ENCODE data around the gene CTTN. TPM values are rescaled to one million over a fixed set of nuclear protein-coding genes. Genes with fewer than 3 reads are reported as not detected.

The CTTN gene
- total RNA-seq, 2 experiments from 2014 or later, result 40.9 to 41.1 TPM

DNA sequence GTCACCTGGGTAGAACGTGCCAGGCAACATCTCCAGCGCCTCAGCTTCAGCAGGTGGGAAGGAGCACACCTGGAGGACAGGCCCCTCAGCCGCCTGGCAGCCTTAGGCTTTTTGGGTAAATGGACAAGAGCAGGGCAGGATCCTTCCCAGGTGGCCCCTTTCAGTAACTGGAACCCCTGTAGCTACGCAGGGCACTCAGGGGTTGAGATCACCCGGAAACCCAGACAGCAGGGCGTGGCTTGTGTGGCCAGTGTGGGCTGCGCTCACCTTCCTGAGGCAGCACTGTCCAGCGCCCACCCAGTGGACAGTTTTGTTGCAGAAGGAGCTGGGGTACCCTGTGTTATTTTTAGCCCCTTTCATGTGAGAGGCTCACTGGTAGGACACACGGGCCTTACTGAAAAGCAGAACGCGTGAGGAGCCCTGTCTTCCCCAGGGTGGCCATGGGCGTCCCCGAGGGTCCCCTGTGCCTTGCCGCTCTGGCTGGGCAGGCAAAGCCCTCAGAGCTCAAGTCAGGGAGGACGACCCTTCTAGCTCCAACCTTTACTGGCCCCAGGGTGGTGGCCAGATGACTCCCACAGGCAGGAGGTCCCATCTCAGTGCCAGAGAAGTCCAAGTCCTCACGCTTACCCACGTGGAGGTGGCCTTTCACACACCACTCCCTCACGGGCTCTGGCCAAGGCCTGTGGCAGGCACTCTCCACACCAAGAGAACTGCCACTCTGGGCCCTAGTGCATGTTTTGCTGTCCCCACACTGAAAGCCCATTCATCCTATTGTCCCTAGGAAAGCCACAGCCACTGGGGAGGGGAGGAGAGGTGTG is 75.8 kb downstream of the CTTN start:
- intact Hi-C loops (cut with DNase I, micrococcal nuclease), result no loop called here
- CTCF ChIA-PET, result no interaction called here
- ATAC-seq, result no peak
- Mint-ChIP-seq H3K9me3 (ENCODE audit: low read depth) (no peaks in the 10 kb centered on the region), H3K4me1 (no peaks in the 10 kb centered on the region), H3K36me3 (ENCODE audit: low read depth) (no peaks in the 10 kb centered on the region), H3K4me3 (no peak overlapping the region), H3K27me3 (no peaks in the 10 kb centered on the region), H3K27ac (no peak overlapping the region)
- no peak for DNase-seq
- POLR2A ChIA-PET, result no interaction called here

DNA sequence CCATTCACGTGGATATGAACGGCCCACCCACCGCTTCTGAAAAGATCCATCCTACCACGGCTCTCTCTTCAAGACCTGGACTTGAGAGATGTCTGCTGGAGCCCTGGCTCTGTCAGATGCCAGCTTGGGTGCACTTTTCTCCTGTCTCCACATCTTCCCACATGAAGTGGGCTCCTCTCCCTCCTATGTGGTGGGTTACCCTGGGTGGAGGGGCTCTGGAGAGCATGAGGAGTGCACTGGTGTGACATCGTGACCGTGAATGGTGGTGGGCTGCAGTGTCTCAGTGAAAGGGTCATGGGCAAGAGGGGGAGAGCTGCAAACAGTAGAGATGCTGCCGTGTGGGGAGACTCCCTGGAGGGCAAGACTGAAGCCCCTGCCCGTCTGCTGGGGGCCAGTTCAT is 76.4 kb downstream of the CTTN start:
- Mint-ChIP-seq H3K9me3 (ENCODE audit: low read depth) (no peaks in the 10 kb centered on the region), H3K36me3 (ENCODE audit: low read depth) (no peaks in the 10 kb centered on the region), H3K4me1 (no peaks in the 10 kb centered on the region), H3K27me3 (no peaks in the 10 kb centered on the region), H3K4me3 (no peak overlapping the region), H3K27ac (no peak overlapping the region)
- intact Hi-C loops (cut with DNase I, micrococcal nuclease), result no loop called here
- CTCF ChIA-PET, result no interaction called here
- ATAC-seq (no peak), DNase-seq (no peak)
- POLR2A ChIA-PET, result no interaction called here

DNA sequence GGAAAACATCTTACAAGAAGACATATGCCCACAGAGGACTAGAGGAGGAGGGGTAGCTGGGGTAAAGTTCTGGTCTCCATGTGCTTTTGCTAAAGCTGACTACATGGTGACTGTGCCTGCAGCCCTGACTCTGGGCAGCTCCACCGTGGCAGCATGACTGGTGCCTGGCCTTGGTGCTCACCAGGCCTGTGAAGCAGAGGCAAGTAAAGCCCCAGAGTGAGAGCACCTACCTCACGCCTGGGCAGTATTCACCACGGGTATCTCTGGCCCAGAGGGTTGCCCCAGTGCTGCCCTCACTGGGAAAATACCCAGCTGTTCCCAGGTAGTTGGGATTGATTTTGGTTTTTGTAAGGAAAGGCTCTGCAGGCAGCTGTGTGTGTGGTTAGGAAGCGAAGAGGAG is 78.3 kb downstream of the CTTN start:
- no peak for DNase-seq
- ATAC-seq, result no peak
- no peaks in the 10 kb centered on the region for H3K9me3 Mint-ChIP-seq (ENCODE audit: low read depth)
- intact Hi-C loops (cut with DNase I, micrococcal nuclease), result no loop called here
- no peak overlapping the region for H3K27ac Mint-ChIP-seq
- H3K36me3 Mint-ChIP-seq (ENCODE audit: low read depth), result no peaks in the 10 kb centered on the region
- ChIA-PET POLR2A (no interaction called here), CTCF (interaction anchor here (0.6 to 1.4 kb wide), 2 partner anchors 9 to 16 kb away, joined by 3 to 4 read pairs; no protein-coding TSS in a partner anchor)
- no peaks in the 10 kb centered on the region for H3K4me1 Mint-ChIP-seq
- H3K27me3 Mint-ChIP-seq, result no peaks in the 10 kb centered on the region
- no peak overlapping the region for H3K4me3 Mint-ChIP-seq

DNA sequence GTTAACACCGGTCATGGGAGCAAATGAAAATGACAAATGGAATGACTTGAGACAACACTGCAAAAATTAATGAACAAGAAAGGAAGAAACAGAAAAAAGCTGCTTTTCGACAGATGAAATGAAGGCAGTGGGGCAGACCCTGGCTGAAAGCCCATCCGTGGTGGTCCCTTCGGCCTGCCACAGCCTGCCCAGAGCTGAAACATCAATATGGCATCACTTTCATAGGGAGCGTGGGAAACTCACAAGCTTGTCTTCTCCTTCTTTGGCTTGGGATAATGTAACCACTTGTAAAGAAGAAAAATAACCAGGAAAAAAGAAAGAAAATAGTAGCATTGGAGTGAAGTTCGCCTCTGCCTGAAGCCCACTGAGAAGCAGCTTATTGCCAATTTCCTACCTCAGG is 78.8 kb downstream of the CTTN start:
- Mint-ChIP-seq H3K36me3 (ENCODE audit: low read depth) (no peaks in the 10 kb centered on the region), H3K27me3 (no peaks in the 10 kb centered on the region), H3K9me3 (ENCODE audit: low read depth) (no peaks in the 10 kb centered on the region), H3K4me1 (no peaks in the 10 kb centered on the region), H3K27ac (no peak overlapping the region), H3K4me3 (no peak overlapping the region)
- ChIA-PET CTCF (interaction anchor here (1.4 kb wide), 1 partner anchor 9 kb away, joined by 4 read pairs; no protein-coding TSS in a partner anchor), POLR2A (no interaction called here)
- intact Hi-C loops (cut with DNase I, micrococcal nuclease), result no loop called here
- DNase-seq (no peak), ATAC-seq (no peak)

DNA sequence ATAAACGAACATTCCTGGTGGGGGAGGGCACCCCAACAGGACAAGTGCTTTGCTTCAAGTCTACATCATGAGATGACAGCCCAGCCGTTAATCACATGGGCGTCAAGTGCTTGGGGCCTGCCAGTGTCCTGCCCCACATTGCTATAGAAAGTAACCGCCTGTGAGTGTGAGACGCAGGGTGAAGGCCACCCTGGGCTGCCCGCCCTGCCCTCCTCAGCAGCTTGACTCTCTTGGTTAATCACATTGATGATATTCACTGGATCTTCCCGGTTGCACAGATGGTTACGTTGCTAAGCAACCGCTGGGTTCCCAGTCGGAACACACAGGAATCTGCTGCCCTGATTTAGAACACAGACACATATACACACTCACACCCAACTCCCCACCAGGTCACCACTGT is 79.3 kb downstream of the CTTN start:
- DNase-seq (no peak), ATAC-seq (no peak)
- CTCF ChIA-PET, result interaction anchor here (1.4 kb wide), 1 partner anchor 10 kb away, joined by 4 read pairs; no protein-coding TSS in a partner anchor
- H3K27me3 Mint-ChIP-seq, result no peaks in the 10 kb centered on the region
- H3K36me3 Mint-ChIP-seq (ENCODE audit: low read depth), result no peaks in the 10 kb centered on the region
- intact Hi-C loops (cut with DNase I, micrococcal nuclease), result no loop called here
- H3K4me3 Mint-ChIP-seq, result no peak overlapping the region
- POLR2A ChIA-PET, result no interaction called here
- H3K27ac Mint-ChIP-seq, result no peak overlapping the region
- H3K4me1 Mint-ChIP-seq, result no peaks in the 10 kb centered on the region
- H3K9me3 Mint-ChIP-seq (ENCODE audit: low read depth), result no peaks in the 10 kb centered on the region

DNA sequence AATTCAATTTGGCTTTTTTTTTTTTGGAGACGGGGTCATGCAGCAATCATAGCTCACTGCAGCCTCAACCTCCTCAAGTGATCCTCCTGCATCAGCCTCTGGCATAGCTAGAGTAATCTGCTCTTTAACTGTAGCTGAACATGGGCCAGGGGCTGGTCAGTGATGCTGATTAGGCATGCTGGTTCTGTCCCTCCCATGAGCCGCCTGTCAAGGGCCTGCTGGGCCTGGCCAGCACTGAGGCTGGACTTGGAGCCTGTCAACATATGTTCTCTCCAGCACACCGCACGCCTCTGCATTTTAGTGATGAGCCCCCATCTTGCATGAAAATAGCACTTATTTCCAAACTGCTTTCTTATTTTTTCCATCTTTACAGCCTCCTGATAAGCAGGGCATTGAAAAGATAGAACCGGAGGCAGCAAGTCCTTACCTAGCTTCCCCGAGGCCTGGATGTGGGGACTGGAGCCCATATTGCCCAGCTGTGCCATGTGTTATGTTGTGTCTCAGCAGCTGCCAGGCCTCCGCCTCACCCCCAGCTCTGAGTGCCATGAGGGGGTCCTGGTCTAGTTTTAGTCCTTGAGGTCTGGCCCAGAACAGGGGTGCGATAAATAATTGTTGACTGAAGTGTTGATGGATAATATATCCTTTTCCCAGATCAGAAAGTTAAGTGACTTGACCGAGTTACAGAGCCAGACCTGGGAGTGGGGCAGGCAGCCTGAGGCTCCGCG is 80.0 kb downstream of the CTTN start:
- ChIA-PET CTCF (interaction anchor here (1.4 kb wide), 1 partner anchor 10 kb away, joined by 4 read pairs; no protein-coding TSS in a partner anchor), POLR2A (no interaction called here)
- no peak overlapping the region for H3K4me3 Mint-ChIP-seq
- DNase-seq (no peak), ATAC-seq (no peak)
- H3K27ac Mint-ChIP-seq, result no peak overlapping the region
- no peaks in the 10 kb centered on the region for H3K36me3 Mint-ChIP-seq (ENCODE audit: low read depth)
- no peaks in the 10 kb centered on the region for H3K4me1 Mint-ChIP-seq
- no peaks in the 10 kb centered on the region for H3K27me3 Mint-ChIP-seq
- intact Hi-C loops (cut with DNase I, micrococcal nuclease), result no loop called here
- H3K9me3 Mint-ChIP-seq (ENCODE audit: low read depth), result no peaks in the 10 kb centered on the region

DNA sequence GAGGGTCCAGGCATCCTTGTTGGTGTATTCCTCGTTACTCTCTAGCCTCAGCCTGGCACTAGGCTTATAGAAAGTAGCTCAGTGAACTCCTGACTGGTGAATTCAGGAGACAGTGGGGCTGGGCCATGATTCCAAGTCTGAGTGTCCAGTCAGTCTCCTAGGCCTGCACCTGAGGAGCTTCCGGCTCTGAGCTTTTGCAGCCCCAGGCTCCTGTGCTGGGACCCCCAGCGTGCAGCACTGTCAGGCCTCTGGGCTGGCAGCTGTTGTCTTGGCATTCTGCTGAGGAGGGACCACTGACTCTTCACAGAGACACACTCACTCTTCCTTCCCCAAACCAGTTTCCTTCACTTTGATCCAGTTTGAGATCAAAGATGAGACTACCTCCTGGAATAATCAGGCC is 82.4 kb downstream of the CTTN start:
- POLR2A ChIA-PET, result interaction anchor here (0.5 kb wide), 1 partner anchor 110 kb away, joined by 4 read pairs; no protein-coding TSS in a partner anchor
- ATAC-seq (no peak), DNase-seq (no peak)
- intact Hi-C loops (cut with DNase I, micrococcal nuclease), result no loop called here
- H3K27me3 Mint-ChIP-seq, result no peaks in the 10 kb centered on the region
- no peaks in the 10 kb centered on the region for H3K4me1 Mint-ChIP-seq
- H3K36me3 Mint-ChIP-seq (ENCODE audit: low read depth), result no peaks in the 10 kb centered on the region
- H3K27ac Mint-ChIP-seq, result no peak overlapping the region
- CTCF ChIA-PET, result interaction anchor here (0.7 to 1.1 kb wide), 2 partner anchors 14 to 16 kb away, joined by 3 read pairs; no protein-coding TSS in a partner anchor
- no peak overlapping the region for H3K4me3 Mint-ChIP-seq
- no peaks in the 10 kb centered on the region for H3K9me3 Mint-ChIP-seq (ENCODE audit: low read depth)

DNA sequence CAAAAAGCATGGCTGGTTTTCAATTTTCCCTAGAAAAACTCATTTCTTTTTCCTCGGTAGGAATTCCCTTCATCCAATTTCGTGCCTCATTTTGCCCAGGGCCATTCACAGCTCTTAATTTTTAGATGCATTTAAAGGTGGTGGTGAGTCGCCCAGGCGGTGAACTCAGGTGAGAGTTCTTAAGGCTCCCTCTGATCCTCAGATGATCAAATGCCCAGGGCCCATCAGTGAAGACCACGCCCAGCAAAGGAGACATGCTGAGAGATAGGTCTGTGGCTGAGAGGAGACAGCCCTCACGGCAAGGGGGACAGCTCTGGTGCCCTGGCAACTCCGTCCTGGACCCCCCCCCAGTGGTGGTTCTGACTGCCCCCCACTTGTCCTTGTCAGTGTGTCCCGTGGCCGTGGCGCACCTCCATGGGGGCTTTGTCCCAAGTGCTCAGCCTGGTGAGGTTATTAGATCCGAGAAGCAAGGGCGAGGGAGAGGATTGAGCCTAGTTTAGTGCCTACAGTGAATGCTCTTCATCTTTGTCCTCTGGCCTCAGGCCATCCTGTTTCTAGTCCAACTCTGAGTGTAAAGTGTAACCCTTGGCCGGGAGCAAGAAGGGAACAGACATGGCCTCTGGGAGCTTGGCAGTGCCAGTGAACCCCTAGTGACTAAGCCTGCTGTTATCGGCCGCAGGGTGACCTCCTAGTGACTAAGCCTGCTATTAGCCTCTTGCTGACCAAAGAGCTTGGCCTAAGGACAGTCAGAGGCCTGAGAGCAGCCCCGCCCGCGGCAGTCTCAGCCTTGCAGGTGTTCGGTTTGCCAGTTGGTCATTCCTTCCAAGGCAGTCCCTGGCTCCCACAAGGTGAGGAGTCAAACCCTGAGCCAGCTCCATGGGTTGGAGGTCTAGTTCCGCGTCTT is 83.5 kb downstream of the CTTN start:
- Mint-ChIP-seq H3K27me3 (no peaks in the 10 kb centered on the region), H3K4me1 (no peaks in the 10 kb centered on the region), H3K36me3 (ENCODE audit: low read depth) (no peaks in the 10 kb centered on the region), H3K9me3 (ENCODE audit: low read depth) (no peaks in the 10 kb centered on the region), H3K4me3 (no peak overlapping the region), H3K27ac (no peak overlapping the region)
- intact Hi-C loops (cut with DNase I, micrococcal nuclease), result no loop called here
- ATAC-seq (no peak), DNase-seq (no peak)
- CTCF ChIA-PET, result interaction anchor here (0.5 to 0.7 kb wide), 2 partner anchors 311 to 1539 kb away, joined by 3 read pairs; no protein-coding TSS in a partner anchor
- POLR2A ChIA-PET, result no interaction called here

DNA sequence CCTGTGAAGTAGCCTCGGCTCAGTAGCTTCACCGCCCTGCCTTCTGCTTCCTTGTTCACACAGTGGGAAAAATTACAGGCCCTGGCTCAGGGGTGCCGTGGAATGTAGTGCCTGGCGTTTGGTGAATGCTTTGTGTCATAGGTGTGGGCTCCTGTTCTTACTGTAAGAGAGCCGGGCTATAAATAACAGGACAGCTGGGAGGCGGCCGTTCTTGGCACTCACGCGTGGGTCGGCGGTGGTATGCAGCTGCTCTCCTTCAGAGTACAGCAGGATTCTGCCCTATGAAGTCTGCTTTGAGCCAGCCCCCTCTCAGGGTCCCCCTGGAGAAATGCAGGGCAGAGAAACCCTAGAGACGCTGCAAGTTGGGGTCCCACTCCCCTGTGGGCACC is 84.2 kb downstream of the CTTN start:
- no peak overlapping the region for H3K4me3 Mint-ChIP-seq
- intact Hi-C loops (cut with DNase I, micrococcal nuclease), result no loop called here
- H3K27me3 Mint-ChIP-seq, result no peaks in the 10 kb centered on the region
- H3K27ac Mint-ChIP-seq, result no peak overlapping the region
- no peaks in the 10 kb centered on the region for H3K9me3 Mint-ChIP-seq (ENCODE audit: low read depth)
- POLR2A ChIA-PET, result no interaction called here
- H3K4me1 Mint-ChIP-seq, result no peaks in the 10 kb centered on the region
- DNase-seq (no peak), ATAC-seq (no peak)
- no peaks in the 10 kb centered on the region for H3K36me3 Mint-ChIP-seq (ENCODE audit: low read depth)
- CTCF ChIA-PET, result interaction anchor here (0.5 to 0.7 kb wide), 2 partner anchors 311 to 1540 kb away, joined by 3 read pairs; no protein-coding TSS in a partner anchor

DNA sequence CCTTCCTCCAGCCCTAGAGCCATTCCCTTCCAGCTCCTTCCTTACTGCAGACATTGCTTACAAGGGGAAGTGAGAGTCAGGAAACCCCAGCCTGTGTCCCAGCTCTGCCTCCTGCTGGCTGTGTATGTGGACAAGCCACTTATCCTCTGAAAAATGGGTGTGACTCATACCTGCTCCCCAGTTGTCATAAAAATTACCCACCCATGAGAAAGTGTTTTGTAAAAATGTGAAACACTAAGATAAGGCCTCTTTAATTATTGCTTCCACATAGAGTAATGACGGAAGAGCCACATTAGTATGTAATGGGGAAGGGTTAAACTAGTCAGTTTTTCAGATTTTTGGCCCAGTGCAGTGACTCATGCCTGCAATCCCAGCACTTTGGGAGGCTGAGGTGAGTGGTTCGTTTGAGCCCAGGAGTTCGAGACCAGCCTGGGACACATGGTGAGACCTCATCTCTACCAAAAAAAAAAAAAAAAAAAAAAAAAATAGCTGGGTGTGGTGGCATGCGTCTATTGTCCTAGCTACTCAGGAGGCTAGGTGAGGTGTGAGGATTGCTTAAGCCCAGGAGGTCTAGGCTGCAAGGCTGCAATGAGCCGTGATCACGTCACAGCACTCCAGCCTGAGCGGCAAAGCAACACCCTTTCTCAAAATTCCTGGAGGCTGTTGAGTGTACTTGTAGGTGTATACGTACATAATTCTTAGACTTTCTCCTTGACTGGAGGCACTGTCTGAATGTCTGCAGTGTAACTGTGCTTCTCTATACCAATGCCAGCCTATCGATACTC is 84.9 kb downstream of the CTTN start:
- ChIA-PET CTCF (no interaction called here), POLR2A (no interaction called here)
- H3K27ac Mint-ChIP-seq, result no peak overlapping the region
- intact Hi-C loops (cut with DNase I, micrococcal nuclease), result no loop called here
- ATAC-seq, result no peak
- no peaks in the 10 kb centered on the region for H3K27me3 Mint-ChIP-seq
- H3K4me1 Mint-ChIP-seq, result no peaks in the 10 kb centered on the region
- no peaks in the 10 kb centered on the region for H3K36me3 Mint-ChIP-seq (ENCODE audit: low read depth)
- no peak for DNase-seq
- no peak overlapping the region for H3K4me3 Mint-ChIP-seq
- no peaks in the 10 kb centered on the region for H3K9me3 Mint-ChIP-seq (ENCODE audit: low read depth)

DNA sequence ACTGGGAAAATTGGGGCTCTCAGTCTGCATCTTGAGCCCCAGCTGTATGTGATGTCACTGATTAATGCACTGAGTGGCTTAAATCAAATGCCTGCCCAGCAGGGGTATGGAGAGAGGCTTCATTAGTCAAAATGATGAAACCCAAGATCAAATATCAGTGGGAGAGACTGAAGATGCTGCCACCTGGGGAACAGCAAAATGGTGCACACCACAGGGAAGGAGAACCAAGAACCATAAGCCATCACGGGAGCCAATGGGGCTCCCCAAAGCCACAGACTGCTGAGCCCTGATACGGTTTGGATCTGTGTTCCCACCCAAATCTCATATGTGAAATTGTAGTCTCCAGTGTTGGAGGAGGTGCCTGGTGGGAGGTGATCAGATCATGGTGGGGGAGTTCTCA is 85.6 kb downstream of the CTTN start:
- H3K4me1 Mint-ChIP-seq, result no peaks in the 10 kb centered on the region
- intact Hi-C loops (cut with DNase I, micrococcal nuclease), result no loop called here
- CTCF ChIA-PET, result no interaction called here
- POLR2A ChIA-PET, result no interaction called here
- ATAC-seq (no peak), DNase-seq (no peak)
- H3K36me3 Mint-ChIP-seq (ENCODE audit: low read depth), result no peaks in the 10 kb centered on the region
- no peaks in the 10 kb centered on the region for H3K9me3 Mint-ChIP-seq (ENCODE audit: low read depth)
- H3K27ac Mint-ChIP-seq, result no peak overlapping the region
- H3K27me3 Mint-ChIP-seq, result no peaks in the 10 kb centered on the region
- H3K4me3 Mint-ChIP-seq, result no peak overlapping the region

Measured in activated CD4-positive, alpha-beta T cell treated with anti-CD3 and anti-CD28 coated beads for 36 hours (primary cell).